Stimulated activated naive CD8-positive, alpha-beta T cell treated with anti-CD3 and anti-CD28 coated beads, Interleukin-15, Interleukin-2, amounts not matched to agents 100 U/mL and 50 U/mL, for 24 hours (primary cell): ENCODE measurements around the gene XIAP.
"Not testable (repeated sequence)": the region's sequence is repeated elsewhere in the genome, so short reads cannot be mapped to it uniquely, and the experiment has no call there.

Experiments used
- ATAC-seq: fragments of 150-1000 bp; cut with Tn5 transposase; one replicate; pipeline ENCODE4 v1.10.0; 2021
- DNase-seq: peaks from one replicate; pipeline ENCODE4 v3.0.0; 2021

Gene XIAP

DNA sequence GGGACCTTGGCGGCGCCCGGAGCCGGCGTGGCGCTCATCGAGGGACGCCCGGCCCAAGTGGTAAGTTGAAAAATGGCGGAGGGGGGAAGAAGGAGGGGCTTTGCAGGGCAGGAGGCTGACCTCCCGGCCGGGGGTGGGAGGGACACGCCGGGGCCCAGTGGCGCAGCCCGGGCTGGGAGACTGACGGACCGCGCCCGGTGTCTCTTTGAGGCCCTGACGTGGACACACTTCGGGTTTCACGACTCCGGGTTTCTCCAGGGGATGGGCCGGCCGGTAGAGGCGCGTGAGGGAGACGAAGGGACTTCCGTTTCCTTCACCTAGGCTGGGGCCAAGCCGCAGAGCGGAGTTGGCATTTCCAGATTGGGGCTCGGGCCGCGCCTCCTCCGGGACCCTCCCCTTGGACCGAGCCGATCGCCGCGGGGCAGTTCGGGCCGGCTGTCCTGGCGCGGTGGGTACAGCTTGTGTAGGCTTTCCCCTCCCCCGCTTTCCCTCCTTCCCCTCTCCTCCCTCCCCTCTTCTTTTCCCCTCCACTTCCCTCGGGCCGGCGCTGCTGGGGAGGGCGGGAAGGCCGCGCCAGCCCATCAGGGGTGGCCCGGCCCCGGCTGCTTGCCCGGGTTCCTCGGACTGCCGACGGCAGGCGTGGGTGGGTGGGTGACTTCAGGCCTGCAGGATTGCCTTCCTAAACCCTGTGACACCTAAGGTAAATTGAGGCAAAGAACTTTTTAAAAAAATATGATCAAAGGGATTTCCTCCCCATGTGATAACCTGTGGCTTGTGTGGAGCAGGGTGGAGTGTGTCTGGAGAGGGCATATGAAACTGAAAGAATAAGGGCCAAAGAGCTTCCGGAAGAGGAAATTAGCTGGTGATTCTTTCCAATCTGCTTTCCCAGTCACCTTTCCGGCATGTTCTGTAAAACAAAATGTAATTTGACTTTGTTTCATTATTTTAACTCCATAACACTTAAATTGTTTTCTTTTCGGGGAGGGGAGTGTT, at the start of gene XIAP:
Gene XIAP (plus strand): TSS at position 208 of the 993 bp plus-strand sequence. CDS start 25,610 bp downstream, outside the sequence.
- DNase-seq: peak; percentile 72
- ATAC-seq: peak; percentile 85

DNA sequence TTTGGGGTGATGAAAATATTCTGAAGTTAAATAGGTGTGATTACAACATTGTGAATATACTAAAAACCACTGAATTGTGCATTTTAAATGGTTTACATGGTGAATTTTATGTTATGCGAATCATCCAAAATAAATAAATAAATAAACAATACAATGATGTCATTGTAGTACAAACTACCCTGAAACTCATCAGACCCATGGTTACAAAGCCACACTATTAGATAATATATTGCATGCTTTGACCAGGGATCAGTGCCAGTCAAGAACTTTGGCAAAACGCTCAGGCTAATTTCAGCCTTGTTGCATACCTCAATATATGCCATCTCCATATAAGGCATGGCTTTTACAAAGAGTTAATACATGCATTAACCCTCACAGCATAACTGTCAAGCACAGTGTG, 45.5 kb upstream of the XIAP start:
- DNase-seq: no peak
- no peak for ATAC-seq

DNA sequence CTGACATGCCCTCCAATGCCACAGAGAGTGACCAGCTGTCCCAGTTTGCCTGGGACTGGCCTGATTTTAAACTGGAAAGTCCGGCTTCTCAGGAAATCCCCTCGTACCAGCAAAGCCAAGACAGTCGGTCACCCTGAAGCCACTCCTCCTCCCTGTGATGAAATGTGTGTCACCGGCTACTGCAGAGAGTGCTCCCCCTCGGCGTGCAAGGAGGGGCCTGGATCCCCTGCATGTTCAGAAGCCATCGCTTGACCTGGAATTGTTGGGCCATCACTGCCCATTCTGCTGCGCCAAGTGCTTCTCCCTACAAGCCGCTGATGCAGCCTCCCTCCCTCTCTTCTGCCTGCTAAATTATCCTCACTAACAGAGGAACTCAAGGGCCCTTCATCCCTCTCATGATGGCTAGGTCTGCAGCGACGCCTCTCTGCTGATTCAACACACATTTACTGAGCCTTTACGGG, 44.9 kb upstream of the XIAP start:
- not testable (repeated sequence) for DNase-seq

DNA sequence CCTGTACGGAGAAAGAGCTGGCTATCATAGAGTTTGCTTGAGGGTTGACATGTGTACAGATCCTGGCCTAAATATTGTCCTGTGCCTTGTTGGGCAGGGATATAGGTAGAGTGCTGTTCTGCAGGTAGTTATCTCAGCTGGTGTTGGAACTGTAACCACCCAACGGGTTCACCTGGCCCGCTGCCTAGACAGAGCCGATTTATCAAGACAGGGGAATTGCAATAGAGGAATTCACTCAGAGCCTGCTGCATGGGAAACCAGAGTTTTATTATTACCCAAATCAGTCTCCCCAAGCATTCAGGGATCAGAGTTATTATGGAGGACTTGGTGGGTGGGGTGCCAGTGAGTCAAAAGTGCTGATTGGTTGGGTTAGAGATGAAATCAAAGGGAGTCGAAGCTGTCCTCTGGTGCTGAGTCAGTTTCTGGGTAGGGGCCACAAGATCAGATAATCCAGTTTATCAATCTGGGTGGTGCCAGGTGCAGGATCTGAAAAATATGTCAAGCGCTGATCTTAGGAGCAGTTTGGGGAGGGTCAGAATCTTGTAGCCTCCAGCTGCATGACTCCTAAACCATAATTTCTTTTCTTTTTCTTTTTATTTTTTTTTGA, 42.5 kb upstream of the XIAP start:
- DNase-seq (no peak), ATAC-seq (no peak)

More for the DNA sequence above, 44.9 kb upstream of the XIAP start:
- ATAC-seq: not testable (repeated sequence)

DNA sequence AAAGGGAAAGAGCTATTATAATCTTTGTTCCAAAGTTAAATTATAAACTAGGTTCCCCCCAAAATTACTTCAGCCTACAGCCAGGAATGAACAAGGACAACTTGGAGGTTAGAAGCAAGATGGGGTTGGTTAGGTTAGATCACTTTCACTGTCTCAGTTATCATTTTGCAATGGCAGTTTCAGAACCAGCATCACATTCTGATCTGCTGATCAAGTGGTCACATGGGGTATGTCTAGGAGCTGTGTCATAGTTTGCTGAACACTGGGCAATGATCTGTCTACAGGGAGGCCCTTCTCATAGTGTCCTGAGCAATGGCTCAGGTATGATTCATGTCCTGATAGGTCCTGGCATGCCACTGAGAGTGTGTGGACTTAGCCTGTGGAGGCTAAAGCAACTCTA, 41.6 kb upstream of the XIAP start:
- DNase-seq (no peak), ATAC-seq (peak; percentile 52)

DNA sequence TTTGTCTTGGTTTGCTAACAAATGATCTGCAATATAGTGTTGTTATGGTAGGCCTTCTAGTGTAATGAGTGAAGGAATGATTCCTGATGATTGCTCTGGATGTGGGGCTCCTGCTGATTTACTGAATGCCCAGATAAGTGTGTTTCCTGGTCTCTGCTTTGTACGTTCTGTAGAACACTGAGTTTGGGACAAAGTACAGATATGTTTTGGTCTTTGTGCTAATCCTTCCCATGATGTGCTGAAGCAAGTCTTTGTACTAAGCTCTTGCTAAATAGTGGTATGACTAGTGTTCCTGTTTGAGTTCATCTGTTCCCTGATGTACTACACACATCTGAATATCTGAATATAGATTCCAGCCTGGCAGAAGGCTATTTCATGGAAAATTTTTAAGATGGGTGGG, 36.9 kb upstream of the XIAP start:
- DNase-seq (no peak), ATAC-seq (no peak)

DNA sequence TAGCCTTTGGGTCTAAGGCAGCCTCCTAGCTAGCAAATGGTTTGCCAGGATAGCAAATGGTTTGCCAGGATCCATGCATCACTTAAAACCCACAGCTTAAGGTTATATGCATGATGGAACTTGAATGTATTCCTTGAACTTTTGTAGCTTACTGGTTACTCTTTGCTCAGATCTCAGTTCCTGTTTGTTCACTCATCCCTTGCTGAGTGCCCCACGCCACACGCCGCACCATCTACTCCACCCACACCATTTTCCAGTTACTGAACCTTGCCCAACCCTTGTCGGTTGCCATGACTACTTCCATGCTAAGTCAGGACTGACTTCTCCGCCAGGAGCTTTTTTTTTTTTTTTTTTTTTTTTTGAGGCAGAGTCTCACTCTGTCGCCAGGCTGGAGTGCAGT, 29.5 kb upstream of the XIAP start:
- ATAC-seq (peak; percentile 61), DNase-seq (peak; percentile 16)

DNA sequence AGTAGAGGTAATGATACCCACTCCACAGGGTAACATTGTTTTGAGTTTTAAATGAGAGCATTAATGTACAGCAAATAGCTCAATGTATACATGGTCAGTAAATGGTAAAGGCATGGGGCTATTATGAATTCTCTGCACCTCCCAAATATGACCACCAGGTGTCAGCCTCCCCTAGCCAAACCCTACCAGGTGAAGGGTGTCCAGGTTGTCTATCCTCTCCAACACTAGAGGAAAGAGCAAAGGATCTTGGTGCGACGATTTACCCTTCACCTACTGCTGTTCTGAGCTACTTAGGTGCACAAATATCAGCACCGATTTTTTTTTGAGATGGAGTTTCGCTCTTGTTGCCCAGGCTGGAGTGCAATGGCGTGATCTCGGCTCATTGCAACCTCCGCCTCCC, 26.5 kb upstream of the XIAP start:
- peak; percentile 72 for ATAC-seq

DNA sequence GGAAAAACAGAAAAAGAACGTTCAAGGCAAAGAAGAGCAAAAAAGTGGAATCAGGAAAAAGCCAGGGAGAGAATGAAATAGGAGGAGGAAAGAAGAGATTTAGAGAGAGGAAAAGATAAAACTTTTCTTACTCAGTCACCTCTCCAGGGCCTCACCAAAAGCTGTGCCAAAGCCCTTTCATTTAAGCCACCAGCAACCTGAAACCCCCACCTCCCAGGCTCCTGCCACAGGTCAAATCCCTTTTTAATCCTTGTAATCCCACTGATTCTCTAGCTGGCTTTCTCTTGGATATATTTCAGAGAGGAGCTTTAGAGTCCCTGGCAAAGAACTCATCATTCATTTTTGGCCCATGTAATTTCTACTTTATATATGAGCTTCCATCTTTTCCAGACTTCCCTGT, 25.7 kb upstream of the XIAP start:
- no peak for DNase-seq

More for the DNA sequence above, 26.5 kb upstream of the XIAP start:
- DNase-seq: peak; percentile 61

DNA sequence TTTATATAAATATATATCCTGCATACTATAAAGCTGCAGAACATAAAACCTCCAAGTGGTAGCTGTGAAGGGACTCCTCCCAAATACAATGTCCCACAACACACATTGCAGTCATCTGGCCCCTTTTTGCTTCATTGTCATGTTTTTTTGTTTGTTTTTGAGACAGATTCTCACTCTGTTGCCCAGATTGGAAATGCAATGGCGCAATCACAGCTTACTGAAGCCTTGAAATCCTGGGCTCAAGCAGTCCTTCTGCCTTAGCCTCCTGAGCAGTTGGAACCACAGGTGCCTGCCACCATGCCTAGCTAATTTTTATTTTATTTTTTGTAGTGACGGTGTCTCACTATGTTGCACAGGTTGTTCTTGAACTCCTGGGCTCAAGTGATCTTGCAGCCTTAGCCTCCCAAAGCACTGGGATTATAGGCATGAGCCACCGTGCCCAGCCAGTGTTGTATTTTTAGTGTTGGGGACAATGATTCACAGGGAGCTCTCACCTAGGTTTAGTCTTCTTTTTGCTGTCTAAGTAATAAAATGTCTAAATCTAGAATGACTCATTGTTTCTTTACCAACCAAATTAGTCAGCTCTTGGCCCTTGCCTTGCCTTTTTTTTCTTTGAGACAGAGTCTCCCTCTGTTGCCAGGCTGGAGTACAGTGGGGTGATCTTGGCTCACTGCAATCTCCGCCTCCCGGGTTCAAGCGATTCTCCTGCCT, 24.0 kb upstream of the XIAP start:
- ATAC-seq: peak; percentile 90

More for the DNA sequence above, 25.7 kb upstream of the XIAP start:
- ATAC-seq: no peak

DNA sequence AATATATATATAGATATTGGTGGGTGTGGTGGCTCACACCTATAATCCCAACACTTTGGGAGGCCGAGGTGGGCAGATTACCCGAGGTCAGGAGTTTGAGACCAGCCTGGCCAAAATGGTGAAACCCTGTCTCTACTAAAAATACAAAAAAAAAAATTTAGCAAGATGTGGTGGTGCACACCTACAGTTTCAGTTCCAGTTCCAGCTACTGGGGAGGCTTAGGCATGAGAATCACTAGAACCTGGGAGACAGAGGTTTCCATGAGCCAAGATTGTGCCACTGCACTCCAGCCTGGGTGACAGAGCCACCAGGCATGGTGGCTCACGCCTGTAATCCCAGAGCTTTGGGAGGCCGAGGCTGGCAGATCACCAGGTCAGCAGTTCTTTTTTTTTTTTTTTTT, 14.7 kb upstream of the XIAP start:
- not testable (repeated sequence) for DNase-seq, ATAC-seq

More for the DNA sequence above, 24.0 kb upstream of the XIAP start:
- DNase-seq: peak; percentile 12

DNA sequence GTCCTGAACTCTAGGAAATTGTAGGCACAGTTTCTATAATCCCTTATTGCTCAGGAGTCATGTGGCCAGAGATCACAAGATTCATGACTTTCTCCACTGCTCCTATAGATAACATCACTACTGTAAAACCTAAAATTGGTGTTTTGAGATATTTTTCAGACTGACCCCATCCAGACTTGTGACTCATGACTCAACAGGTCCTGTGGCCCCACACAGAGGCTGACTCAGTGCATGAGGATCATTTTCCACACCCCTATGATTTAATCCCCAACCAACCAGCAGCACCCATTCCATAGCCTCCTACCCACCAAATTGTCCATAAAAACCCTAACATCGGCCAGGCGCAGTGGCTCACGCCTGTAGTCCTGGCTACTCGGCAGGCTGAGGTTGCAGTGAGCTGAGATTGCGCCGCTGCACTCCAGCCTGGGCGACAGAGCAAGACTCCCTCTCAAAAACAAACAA, 13.2 kb upstream of the XIAP start:
- ATAC-seq (peak; percentile 57), DNase-seq (no peak)

DNA sequence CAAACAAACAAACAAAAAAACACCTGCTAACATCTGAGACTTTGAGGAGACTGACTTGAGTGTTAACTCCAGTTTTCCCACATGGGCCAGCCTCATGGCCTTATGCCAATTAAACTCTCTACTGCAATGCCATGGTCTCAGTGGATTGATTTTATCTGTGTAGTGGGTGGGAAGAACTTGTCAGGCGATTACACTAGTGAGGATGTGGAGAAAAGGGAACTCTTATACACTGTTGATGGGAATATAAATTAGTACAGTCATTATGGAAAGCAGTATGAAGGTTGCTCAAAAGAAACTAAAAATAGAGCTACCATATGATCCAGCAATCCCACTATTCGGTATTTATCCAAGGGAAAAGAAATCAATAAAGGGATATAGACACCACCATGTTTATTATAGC, 12.8 kb upstream of the XIAP start:
- no peak for ATAC-seq
- no peak for DNase-seq

DNA sequence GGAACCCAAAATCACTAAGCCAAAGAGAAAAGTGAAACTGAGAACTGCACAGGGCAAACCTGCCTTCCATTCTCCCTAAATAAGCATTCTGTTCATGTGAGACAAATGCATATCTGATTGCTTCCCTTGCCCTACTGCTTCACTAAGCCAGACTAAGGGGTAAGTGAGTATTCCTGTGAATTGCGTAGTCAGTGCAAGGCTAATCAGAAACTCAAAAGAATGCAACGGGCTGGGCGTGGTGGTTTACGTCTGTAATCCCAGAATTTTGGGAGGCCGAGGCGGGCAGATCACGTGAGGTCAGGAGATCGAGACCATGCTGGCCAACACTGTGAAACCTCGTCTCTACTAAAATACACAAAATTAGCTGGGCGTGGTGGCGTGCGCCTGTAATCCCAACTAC, 10.8 kb upstream of the XIAP start:
- no peak for ATAC-seq
- no peak for DNase-seq

DNA sequence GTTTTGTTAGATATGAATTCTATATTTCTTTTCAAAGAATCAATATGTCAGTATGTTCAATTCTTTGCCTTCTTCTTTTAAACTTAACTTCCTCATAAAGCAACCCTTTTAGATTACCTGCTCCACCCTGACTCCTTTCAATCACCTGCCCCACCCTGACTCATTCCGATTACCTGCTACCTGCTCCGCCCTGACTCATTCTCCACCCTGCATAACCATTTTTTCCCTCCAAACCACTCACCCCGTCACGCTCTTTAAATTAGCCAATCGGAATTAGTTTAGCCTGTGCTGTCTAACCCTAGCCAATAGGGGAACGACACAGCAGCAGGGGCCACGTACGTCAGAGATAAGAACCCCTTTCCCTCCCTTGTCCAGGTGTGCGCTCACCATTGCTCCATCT, 9.9 kb upstream of the XIAP start:
- ATAC-seq, DNase-seq: not testable (repeated sequence)

DNA sequence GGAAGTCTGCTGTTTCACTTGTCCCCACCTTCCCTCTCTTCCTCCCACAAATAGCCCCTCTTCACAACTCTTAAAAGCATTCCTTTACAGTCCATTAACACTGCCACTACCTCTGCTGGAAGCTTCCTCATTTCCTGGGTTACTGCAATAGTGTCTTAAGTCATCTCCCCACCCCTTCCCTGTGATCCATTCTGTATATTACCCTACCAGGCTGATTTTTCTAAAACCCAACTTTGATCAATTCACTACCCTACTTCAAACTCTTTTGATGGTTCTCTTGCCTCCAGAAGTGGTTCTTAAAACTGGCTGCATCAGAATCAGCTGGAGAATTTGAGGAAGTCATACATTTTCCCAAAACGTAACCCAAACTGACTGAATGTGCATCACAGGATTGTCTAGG, 8.8 kb upstream of the XIAP start:
- ATAC-seq: no peak
- no peak for DNase-seq

DNA sequence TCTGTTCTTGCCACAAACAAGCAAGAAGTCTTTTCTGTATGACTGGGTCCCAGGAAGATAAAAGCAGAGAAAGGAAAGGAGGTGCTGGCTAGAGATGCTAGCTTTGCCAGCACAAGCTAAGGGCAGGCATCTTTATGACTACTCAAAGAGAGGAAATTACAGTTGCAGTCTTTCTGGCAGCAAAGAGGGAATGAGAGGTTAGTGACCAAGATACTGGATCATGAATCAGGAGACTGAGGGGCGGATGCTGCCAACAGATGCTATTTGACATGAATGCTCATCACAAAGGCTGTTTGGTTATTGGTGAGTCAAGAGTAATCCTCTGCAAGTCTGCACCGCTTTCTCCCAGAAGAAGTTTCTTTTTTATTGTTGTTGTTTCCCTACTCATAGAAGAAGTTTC, 5.5 kb upstream of the XIAP start:
- ATAC-seq (peak; percentile 19), DNase-seq (no peak)

DNA sequence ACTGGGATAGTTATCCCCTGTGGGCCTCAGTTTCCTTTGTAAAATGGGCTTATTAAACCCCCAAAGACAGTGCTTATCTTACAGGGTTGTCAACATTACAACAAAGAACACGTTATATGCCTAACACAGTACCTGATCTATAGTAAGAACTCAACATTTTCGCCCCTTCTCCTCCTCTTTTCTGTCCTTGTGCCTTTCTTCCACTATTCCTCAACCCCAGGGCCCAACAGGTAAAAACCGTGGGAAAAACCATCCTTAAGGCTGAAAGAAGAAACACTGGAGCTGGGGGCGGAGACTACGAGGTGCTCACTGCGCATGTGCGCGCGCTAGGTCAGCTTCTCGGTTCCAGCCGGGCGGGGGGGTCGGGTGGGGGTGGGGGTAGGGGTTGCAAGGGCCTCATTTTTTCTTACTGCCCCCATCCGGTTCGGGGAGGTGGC, 426 bp upstream of the XIAP start:
- DNase-seq (no peak), ATAC-seq (no peak)

DNA sequence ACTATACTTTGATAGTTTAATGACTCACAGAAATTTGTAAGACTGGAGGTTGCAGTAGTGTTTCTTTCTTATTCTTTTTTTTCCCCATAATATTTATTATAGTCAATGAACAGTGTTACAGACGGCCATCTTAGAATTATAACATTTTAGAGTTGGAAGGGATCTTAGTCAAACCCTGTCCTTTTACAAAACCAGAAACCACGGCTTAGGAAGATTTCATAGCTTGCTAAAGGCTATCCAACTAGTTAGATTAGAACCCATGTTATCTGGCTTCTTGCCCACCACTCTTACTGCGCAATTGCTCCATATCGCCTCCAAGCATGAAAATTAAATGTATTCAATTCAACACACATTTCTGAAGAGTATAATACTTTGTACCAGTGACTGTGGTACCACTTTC, 1.1 kb downstream of the XIAP start:
- DNase-seq (no peak), ATAC-seq (no peak)

DNA sequence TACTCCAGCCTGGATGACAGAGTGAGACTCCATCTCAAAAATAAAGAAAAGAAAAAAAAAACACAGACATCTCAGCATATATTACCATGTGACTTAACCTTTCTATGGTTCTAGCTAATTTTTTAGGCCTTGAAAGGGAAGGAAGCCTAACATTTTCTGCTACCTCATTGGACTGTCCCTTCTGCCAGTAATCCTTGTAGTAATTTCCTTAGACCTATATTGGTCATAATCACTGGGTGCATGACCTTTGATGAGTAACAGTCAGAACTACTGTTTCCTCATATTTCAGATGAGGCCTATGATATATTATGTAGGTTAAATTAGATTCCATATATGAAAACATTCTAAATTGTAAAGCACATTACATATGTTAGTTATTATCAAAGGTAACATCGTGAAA, 9.6 kb downstream of the XIAP start:
- peak; percentile 98 for ATAC-seq

DNA sequence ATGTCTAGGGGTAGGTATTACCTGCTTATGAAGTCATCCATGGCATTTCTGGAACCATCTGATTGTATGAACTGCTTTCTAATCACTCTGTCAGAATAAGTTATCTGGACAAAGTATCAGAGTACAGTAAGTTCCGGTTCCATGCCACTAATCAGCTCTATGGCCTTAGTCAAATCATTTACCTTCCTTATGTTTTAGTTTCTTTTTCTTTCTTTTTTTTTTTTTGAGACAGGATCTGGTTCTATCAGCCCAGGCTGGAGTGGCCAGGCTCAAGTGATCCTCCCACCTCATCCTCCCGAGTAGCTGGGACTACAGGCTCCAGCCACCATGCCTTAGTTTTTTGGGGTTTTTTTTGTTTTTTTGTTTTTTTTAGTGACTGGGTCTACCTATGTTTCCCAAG, 11.5 kb downstream of the XIAP start:
- ATAC-seq: no peak

More for the DNA sequence above, 9.6 kb downstream of the XIAP start:
- DNase-seq: no peak

DNA sequence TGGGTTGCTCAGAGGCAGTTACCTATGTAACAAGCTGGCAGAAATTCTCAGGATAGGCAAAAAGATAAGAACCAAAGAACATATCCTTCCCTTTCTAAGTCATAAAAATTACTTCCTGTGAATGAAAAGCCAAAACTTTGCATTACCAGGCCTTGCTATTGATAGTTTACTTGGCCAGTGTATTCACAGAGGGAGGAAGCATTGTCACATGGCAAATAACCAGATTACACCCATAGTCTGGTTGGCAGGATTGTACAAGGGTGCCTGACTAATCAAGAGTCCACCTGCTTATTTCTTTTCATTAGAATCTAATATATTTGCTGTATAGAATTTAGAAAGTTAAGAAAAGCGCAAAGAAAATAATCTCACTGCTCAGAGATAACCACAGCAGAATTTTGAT, 14.1 kb downstream of the XIAP start:
- ATAC-seq: no peak
- DNase-seq: no peak

More for the DNA sequence above, 11.5 kb downstream of the XIAP start:
- DNase-seq: no peak
